Subcutaneous abdominal adipose tissue (tissue), 5 donors: Measurements from ENCODE around the gene MAP2K7.
"Not testable (repeated sequence)": the region's sequence is repeated elsewhere in the genome, so short reads cannot be mapped to it uniquely, and the experiment has no call there.

ENCODE experiments used
- H3K27ac ChIP-seq: one replicate; pipeline ENCODE4 v1.7.0; 2013; ENCODE audit warnings: low read depth, mild to moderate bottlenecking, inconsistent platforms, low read length, moderate library complexity
- H3K27me3 ChIP-seq, 5 donors: one replicate each; pipeline ENCODE4 v1.7.0; 2013; ENCODE audit warnings: low read length in 5 of 5, inconsistent platforms in 1 of 5; ENCODE audit not compliant: control insufficient read depth in 5 of 5, insufficient read depth in 4 of 5
- H3K36me3 ChIP-seq, 5 donors: one replicate each; pipeline ENCODE4 v1.7.0; 2013; ENCODE audit warnings: low read length in 5 of 5; ENCODE audit not compliant: control insufficient read depth in 5 of 5, insufficient read depth in 5 of 5
- H3K4me1 ChIP-seq, 5 donors: one replicate each; pipeline ENCODE4 v1.7.0; 2013; ENCODE audit warnings: low read length in 5 of 5, mild to moderate bottlenecking in 3 of 5, moderate library complexity in 1 of 5; ENCODE audit not compliant: control insufficient read depth in 5 of 5, insufficient read depth in 5 of 5
- H3K4me3 ChIP-seq, 5 donors: one replicate each; pipeline ENCODE4 v1.7.0; 2013; ENCODE audit warnings: low read length in 5 of 5, low read depth in 1 of 5
- H3K9ac ChIP-seq, 5 donors: one replicate each; pipeline ENCODE4 v1.7.0; 2013; ENCODE audit warnings: low read length in 5 of 5, mild to moderate bottlenecking in 4 of 5, moderate library complexity in 3 of 5
- H3K9me3 ChIP-seq, 5 donors: one replicate each; pipeline ENCODE4 v1.7.0; 2013; ENCODE audit warnings: low read length in 5 of 5; ENCODE audit not compliant: control insufficient read depth in 5 of 5
- donor health status: healthy.
- donor health status: healthy.
- donor health status: healthy.
- donor health status: healthy.
- donor health status: healthy.

MAP2K7 gene

GRCh38 chr19:7903244-7904073 is at the start of gene MAP2K7:
MAP2K7 (plus strand) TSS chr19:7903877; CDS start chr19:7903945, 68 bp downstream.
- Histone ChIP-seq H3K4me3 (peak within 1 kb of the TSS; percentile 80 to 94 (median 84)), H3K36me3 (peaks cover 0 to 18% (median 9%) of the 10 kb centered on the region in 5 donors), H3K4me1 (peaks cover 8 to 36% (median 35%) of the 10 kb centered on the region in 5 donors), H3K9me3 (no peaks in the 10 kb centered on the region), H3K27ac (peak within 1 kb of the TSS; percentile 62), H3K27me3 (peaks cover 0 to 11% (median 0%) of the 10 kb centered on the region in 5 donors), H3K9ac (peak within 1 kb of the TSS; percentile 52 to 91 (median 84))

- Histone ChIP-seq H3K9me3 (no peaks in the 10 kb centered on the region), H3K4me3 (no peak overlapping the region), H3K27me3 (peaks cover 0 to 6% (median 5%) of the 10 kb centered on the region in 5 donors), H3K9ac (no peak overlapping the region), H3K36me3 (peaks cover 0 to 22% (median 6%) of the 10 kb centered on the region in 5 donors), H3K4me1 (peaks cover 0 to 5% (median 2%) of the 10 kb centered on the region in 5 donors), H3K27ac (no peak overlapping the region)
These were observed 48.1 kb upstream of the MAP2K7 start for GRCh38 chr19:7855426-7856108.

GRCh38 chr19:7856109-7856591 is 47.5 kb upstream of the MAP2K7 start:
- Histone ChIP-seq H3K4me1 (peaks cover 0 to 5% (median 2%) of the 10 kb centered on the region in 5 donors), H3K9ac (no peak overlapping the region), H3K9me3 (no peaks in the 10 kb centered on the region), H3K27me3 (peaks cover 0 to 11% (median 9%) of the 10 kb centered on the region in 5 donors), H3K36me3 (peaks cover 0 to 22% (median 9%) of the 10 kb centered on the region in 5 donors), H3K4me3 (no peak overlapping the region), H3K27ac (no peak overlapping the region)

- Histone ChIP-seq H3K4me3 (no peak overlapping the region), H3K4me1 (peaks cover 0 to 11% (median 8%) of the 10 kb centered on the region in 5 donors), H3K27ac (no peak overlapping the region), H3K27me3 (peaks cover 0 to 17% (median 16%) of the 10 kb centered on the region in 5 donors), H3K9me3 (no peaks in the 10 kb centered on the region), H3K36me3 (peaks cover 0 to 25% (median 9%) of the 10 kb centered on the region in 5 donors), H3K9ac (no peak overlapping the region)
These were observed 46.7 kb upstream of the MAP2K7 start for GRCh38 chr19:7856679-7857663.

- Histone ChIP-seq H3K4me3 (no peak overlapping the region), H3K27ac (no peak overlapping the region), H3K9me3 (no peaks in the 10 kb centered on the region), H3K36me3 (peaks cover 0 to 25% (median 9%) of the 10 kb centered on the region in 5 donors), H3K27me3 (peaks cover 0 to 20% (median 17%) of the 10 kb centered on the region in 5 donors), H3K9ac (no peak overlapping the region), H3K4me1 (peaks cover 0 to 14% (median 12%) of the 10 kb centered on the region in 5 donors)
These were observed 46.0 kb upstream of the MAP2K7 start for GRCh38 chr19:7857727-7858108.

- Histone ChIP-seq H3K9me3 (no peaks in the 10 kb centered on the region), H3K27ac (no peak overlapping the region), H3K4me1 (peaks cover 0 to 14% (median 10%) of the 10 kb centered on the region in 5 donors), H3K4me3 (no peak overlapping the region), H3K9ac (no peak overlapping the region), H3K27me3 (peaks cover 0 to 20% (median 18%) of the 10 kb centered on the region in 5 donors), H3K36me3 (peaks cover 0 to 26% (median 9%) of the 10 kb centered on the region in 5 donors)
These were observed 45.4 kb upstream of the MAP2K7 start for GRCh38 chr19:7858109-7858770.

- not testable (repeated sequence) for H3K9me3 ChIP-seq, H3K4me3 ChIP-seq, H3K9ac ChIP-seq, H3K27ac ChIP-seq
- H3K4me1 ChIP-seq = peaks cover 0 to 12% (median 7%) of the 10 kb centered on the region in 5 donors
- H3K27me3 ChIP-seq = peaks cover 0 to 23% (median 19%) of the 10 kb centered on the region in 5 donors
- H3K36me3 ChIP-seq = peaks cover 0 to 30% (median 10%) of the 10 kb centered on the region in 5 donors
These were observed 44.6 kb upstream of the MAP2K7 start for GRCh38 chr19:7859087-7859486.

- Histone ChIP-seq H3K9ac (no peak overlapping the region), H3K9me3 (no peaks in the 10 kb centered on the region), H3K27me3 (peaks cover 0 to 27% (median 25%) of the 10 kb centered on the region in 5 donors), H3K36me3 (peaks cover 0 to 30% (median 10%) of the 10 kb centered on the region in 5 donors), H3K4me1 (peaks cover 0 to 12% (median 7%) of the 10 kb centered on the region in 5 donors), H3K4me3 (no peak overlapping the region), H3K27ac (no peak overlapping the region)
These were observed 43.6 kb upstream of the MAP2K7 start for GRCh38 chr19:7859831-7860713.
